CD4-positive, alpha-beta T cell treated with Interferon gamma for 1 hour (primary cell): Measurements from ENCODE around the gene NUP98.
"Not testable (repeated sequence)": the region's sequence is repeated elsewhere in the genome, so short reads cannot be mapped to it uniquely, and the experiment has no call there.

Experiments
- DNase-seq: peaks from one replicate; pipeline ENCODE4 v3.0.0-alpha.2; 2020

NUP98 gene

DNA sequence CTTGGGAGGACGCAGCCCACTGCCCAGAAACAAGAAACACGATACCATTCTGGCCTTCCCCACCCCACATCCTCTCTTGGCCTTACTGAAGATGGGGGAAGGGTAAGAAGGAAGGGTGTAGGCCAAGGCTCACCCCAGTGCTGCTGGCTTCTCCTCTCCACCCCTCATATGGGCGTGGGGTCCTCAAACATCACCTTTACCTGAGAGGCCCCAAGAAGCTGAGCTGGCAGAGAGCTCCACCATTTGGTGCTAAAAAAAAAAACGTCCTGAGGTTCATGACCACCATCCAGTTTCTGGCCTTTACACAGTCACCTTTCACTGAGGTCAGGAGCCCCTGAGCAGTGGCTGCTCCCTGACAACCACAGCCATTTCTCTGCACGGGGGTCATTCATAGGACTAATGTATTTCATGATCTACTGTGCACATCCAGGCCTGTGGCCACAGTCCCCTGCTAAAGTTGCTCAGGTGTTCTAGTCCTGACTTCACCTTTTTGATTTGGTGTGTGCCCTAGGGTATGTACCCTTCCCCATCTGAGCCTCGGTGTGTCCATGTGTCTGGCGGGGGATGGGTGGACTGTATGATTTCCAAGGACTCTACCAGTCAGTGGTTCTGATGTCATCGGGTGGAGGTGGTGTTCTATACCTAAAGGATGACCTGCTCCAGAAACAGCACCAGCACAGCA is 28.3 kb upstream of the NUP98 start:
- no peak for DNase-seq

DNA sequence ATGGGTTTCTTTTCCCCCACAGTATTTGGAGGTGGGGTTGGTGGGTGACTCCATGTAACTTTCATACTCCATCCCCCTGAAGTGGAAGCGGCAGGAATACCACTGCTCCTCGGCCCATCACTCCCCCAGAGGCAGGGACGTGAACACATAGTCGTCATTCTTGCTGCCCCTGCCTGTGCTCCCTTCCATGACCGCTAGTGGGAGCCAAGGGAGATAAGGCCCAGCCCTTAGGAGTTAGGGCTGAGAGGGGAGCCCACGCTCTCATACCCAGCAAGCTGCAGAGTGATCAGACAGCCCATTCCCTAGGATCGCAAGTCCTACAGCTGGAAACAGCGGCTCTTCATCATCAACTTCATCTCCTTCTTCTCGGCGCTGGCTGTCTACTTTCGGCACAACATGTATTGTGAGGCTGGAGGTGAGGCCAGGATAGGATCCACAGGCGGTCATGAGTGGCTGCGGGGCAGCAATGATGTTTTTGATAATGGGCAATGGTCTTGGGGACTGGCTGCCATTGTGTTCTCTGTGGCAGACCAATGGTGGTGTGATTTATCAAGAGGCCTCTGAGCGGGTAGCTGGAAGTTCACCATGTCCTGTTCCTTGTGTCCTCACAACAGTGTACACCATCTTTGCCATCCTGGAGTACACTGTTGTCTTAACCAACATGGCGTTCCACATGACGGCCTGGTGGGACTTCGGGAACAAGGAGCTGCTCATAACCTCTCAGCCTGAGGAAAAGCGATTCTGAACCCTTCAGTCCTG is 27.5 kb upstream of the NUP98 start:
- DNase-seq = peak; percentile 81

DNA sequence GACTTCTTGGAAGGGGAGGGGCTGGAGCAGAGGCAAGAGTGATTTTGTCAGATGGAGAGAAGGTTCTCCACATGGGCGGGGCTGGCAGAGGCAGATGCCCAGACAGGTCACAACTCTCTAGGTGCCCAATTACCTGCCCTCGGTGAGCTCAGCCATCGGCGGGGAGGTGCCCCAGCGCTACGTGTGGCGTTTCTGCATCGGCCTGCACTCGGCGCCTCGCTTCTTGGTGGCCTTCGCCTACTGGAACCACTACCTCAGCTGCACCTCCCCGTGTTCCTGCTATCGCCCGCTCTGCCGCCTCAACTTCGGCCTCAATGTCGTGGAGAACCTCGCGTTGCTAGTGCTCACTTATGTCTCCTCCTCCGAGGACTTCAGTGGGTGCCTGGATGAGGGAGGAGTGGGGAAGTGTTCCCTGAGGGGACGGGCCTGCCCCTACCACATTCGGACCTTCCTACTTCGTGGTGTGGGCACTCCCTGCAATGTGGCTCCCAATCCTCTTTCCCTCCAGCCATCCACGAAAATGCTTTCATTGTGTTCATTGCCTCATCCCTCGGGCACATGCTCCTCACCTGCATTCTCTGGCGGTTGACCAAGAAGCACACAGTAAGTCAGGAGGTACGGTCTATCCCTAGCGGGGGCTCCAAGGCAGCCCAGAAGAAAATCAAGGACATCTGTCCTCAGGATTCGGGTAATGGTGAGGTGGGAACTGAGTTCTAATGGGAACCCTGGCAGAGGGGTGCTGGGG is 26.6 kb upstream of the NUP98 start:
- DNase-seq = no peak

DNA sequence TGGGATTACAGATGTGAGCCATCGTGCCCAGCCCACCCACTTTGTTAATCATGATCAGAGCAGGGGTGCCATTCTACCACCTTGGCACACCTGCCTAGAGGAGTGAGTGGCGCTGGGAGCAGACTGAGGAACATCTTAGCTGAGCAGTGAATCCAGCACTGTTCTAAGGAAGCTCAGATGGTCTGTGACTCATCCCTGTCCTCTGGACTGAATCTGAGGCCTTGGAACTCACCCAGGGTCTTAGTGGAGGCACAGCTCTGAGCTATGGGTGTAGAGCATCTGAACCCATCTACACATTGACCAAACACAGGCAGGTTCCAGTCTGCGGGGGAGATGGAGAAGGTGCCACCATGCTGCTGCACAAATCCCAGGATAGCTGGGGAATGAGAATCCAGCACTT is 25.9 kb upstream of the NUP98 start:
- DNase-seq = no peak

DNA sequence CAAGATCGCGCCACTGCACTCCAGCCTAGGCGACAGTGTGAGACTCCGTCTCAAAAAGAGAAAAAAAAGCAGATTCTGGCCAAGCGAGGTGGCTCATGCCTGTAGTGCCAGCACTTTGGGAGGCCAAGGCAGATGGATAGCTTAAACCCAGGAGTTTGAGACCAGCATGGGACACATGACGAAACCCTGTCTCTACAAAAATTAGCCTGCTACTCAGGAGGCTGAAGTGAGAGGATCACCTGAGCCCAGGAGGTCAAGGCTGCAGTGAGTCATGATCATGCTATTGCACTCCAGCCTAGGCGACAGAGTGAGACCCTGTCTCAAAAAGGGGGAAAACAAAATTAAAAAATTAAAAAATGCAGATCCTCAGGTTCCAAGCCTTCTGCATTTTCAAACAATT is 25.0 kb upstream of the NUP98 start:
- no peak for DNase-seq

DNA sequence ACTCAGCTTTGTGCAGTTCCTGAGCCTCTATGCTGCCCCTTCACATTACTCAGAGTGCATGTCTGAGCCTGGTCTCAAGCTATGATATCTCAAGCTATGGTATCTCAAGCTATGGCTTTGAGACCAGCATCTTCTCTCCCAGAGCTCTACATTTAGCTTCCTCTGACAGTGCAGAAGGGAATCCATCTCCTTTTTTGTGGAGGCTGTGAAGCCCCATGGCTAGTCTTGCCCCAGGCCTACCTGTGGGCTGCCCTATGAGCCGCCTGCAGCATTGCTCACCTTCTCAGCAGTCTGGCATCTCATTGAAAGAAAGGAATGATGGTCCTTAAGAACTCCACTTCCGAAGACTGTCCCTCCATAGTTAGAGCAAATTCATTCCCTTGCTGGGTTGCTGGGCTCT is 23.6 kb upstream of the NUP98 start:
- DNase-seq = no peak

DNA sequence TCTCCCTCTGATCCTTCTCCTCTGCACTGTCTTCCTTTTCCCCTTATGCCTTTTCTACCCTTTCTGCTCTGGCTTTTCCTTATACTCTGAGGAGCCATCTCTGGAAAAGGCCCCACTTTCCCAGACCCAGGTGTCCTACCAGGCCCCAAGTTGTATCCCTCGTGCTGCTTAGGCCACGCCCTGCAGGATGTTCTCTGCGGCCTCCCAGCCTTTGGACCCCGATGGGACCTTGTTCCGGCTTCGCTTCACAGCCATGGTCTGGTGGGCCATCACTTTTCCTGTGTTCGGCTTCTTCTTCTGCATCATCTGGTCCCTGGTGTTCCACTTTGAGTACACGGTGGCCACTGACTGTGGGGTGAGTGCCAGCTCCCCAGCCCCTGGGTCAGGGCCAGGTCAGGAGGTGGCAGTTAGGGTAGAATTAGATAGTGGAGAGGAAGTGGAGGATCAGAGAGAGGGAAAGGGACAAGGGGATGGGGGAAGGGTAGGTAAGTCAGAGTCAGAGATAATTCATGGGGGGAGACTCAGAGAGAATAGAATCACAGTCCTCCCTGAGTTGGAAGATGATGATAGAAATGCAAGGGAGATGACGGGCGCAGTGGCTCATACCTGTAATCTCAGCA is 19.9 kb upstream of the NUP98 start:
- no peak for DNase-seq

DNA sequence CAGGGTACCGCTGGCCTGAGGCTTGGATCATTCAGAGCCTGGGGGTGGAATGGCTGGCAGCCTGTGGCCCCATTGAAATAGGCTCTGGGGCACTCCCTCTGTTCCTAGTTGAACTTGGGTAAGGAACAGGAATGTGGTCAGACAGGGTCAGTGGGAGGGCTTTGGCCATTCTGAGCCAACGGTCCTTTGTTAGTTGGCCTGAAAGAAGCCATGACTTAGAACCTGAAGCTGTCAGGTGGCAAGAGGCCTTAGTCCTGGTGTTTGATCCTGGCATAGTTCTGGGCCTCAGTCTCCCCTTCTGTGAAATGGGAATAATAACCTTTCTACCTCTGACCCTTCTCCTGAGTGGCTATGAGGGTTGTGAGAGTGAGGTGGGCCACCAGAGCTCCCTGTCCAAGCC is 19.3 kb upstream of the NUP98 start:
- no peak for DNase-seq

DNA sequence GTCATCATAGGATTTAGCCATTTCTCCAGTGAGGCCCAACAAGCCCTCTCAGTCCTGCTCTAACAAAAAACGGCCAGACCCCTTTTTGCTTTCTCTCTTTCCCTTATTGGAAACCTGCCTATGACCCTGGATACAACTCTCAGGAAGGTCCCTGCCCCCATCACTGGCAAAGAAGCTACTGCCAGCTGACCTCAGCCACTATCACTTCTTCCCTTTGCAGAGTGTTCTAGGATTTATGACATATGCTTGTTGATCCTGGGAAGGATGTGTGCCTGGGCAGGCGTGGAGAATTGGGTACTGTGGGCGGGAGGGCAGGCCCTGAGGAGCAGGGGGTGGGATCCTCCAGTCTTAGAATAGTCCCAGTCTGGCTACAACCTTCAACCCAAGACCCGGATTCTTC is 18.5 kb upstream of the NUP98 start:
- no peak for DNase-seq

DNA sequence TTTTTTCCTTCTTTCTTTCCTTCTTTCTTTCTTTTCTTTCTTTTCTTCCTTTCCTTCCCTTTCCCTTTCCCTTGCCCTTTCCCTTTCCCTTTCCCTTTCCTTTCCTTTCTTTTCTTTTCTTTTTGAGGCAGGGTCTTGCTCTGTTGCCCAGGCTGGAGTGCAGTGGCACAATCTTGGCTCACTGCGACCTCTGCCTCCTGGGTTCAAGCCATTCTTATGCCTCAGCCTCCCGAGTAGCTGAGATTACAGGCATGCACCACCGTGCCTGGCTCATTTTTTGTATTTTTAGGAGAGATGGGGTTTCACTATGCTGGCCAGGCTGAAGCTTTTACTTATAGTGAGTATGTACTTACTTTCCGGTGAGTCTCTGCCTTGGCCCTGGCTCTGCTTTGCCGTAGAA is 17.5 kb upstream of the NUP98 start:
- DNase-seq = not testable (repeated sequence)

DNA sequence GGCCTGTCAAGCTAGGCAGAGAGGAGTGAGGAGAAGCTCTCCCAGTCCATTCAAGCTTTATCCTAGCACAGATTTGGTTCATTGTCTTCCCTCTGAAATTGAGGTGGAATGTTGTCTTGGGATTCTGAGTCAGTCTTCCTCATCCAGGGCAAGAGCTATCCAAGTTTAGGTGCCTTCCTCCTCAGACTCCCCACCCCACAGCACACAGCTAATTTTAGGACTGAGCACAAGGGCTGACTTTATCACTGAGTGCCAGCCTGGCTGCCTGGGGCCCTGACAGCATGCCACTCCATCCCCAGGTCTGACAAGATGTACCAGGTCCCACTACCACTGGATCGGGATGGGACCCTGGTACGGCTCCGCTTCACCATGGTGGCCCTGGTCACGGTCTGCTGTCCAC is 13.6 kb upstream of the NUP98 start:
- no peak for DNase-seq

DNA sequence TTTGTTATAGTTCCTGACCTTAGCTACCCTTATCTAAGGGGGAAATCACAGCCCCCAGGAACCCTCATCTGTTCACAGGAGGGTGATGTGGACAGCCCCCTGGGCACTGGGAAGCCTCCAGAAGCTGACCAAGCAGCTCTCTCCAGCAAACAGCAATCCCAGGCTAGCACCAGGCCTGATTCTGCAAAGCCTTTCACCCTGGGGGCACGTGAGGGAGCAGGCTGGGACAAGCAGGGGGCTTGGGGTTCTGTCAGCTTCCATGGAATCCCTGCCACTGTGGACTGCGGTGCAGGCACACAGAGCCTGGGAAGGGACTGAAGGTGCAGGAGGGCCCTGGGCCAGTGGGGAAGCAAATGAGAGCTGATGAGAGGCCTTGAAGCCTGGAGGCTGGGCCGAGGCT is 13.1 kb upstream of the NUP98 start:
- no peak for DNase-seq

DNA sequence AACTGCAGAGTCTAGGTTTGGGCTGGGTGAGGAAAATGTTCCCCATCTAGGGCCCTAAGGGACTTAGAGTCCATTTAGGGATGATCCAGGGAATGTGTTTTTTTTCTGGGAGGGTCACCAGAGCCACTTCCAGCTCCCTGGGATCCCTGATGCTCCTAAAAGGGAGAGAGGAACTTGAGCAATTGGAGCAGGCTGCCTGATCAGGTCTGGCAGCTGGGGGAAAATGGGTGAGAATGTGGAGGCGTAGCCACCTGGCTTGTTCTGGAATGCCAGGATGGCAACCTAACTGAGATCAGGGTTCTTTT is 12.2 kb upstream of the NUP98 start:
- no peak for DNase-seq

DNA sequence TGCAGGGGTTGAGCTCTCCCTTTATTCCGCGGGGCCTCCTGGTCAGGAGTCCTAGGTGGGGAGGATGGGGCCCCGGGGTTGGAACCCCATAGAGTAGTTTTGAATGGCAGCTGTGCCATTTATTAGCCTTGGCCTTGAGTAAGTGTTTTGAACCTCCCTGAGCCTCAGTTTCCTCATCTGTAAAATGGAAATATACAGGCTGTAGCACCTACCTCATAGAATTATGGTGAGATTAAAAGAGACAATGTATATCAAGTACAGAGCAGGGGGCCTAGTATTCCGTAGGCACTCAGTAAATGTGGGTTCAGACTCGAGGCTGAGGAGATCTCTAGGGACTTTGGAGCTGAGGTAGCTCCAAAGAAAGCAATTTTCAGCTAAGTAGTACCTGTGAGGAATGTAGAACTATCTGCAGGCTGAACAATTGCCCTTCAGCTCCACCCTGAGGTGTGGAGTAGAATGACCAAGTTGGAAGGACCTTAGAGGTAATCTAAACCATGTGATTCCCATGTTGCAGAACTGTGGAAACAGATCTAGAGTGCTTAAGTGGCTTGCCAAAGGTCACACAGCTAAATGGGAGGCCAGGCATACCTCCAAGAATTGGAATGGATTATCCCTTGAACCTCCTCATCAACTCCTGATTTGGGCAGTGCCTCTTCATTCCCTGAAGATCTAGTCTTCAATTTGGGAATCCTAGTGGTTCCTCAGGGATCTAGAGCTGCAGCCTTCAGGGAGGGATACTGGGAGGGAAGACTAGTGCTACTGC is 11.7 kb upstream of the NUP98 start:
- DNase-seq = peak; percentile 52

DNA sequence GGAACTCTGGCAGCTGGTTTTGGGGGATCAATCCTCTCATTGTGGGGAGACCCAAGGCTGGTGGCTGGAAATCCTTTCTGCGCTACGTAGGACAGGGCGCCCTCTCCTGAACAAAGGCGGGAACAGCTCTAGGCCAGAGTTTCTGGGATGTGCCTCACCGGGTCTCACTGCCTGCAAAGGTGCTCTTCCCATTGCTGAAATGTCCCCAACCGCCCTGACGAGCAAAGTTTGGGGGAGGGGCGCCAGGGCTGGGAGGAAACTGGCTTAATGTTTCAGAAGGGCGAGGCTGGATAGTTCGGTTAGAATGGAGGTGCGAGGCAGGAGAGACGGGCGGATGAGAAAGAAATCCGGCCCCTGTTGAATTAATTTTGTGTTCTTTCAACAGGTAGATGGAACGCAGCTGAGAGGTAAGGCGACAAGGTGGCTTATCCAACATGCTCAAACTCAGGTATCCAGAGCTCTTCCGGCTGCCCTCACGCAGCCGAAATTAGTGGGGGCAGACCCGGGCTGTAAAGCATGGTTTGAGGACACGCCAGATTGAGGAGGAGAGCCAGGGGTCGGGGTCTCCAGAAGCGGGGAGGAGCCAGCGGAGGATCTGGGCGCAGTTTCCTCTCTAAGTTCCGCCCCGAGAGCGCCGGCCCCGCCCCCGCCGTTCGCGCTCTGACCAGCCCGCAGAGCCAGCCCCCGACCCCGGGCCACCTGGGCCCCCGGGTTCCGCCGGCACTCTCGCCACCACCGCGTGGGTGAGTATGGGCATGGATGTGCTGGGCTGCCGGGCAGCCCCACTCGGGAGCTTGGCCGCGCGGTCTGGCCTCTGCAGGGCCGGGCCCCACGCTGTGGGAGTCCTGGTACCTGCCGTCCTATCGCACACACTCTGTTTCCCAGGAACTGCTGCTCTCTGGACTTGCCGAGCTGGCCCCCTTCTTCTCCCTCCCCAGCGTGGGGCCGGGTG is 10.8 kb upstream of the NUP98 start, which contains the start of gene PGAP2:
Gene PGAP2, plus strand, starts transcription at position 652 of the 952 bp plus-strand sequence. CDS start 2,700 bp downstream, outside the sequence.
- DNase-seq = peak; percentile 53

DNA sequence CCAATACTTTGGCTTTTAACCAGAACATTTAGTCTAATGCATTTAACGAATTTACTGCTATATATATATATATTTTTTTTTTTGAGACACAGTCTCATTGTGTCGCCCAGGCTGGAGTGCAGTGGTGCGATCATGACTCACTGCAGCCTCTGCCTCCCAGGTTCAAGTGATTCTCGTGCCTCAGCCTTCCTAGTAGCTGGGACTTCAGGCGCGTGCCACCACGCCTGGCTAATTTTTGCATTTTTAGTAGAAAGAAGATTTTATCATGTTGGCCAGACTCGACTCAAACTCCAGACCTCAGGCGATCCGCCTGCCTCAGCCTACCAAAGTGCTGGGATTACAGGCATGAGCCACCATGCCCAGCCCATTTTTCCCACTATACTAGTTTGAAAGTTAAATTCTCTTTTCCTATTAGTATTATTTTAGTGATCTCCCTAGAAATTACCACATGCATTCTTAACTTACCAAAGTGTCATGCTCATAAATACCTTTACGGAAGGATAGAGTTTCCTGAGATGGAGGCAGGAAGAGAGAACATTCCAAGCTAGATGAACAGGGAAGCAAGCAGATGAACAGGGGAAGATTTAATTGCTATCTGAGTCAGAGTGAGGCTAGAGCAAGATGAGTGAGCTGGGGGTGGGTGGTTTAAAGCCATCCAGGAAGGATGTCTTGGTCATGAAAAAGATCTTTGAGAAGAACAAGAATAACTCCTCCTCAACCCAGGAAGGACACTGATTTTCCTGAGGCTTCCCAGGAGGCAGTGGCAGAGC is 6.6 kb upstream of the NUP98 start:
- no peak for DNase-seq

DNA sequence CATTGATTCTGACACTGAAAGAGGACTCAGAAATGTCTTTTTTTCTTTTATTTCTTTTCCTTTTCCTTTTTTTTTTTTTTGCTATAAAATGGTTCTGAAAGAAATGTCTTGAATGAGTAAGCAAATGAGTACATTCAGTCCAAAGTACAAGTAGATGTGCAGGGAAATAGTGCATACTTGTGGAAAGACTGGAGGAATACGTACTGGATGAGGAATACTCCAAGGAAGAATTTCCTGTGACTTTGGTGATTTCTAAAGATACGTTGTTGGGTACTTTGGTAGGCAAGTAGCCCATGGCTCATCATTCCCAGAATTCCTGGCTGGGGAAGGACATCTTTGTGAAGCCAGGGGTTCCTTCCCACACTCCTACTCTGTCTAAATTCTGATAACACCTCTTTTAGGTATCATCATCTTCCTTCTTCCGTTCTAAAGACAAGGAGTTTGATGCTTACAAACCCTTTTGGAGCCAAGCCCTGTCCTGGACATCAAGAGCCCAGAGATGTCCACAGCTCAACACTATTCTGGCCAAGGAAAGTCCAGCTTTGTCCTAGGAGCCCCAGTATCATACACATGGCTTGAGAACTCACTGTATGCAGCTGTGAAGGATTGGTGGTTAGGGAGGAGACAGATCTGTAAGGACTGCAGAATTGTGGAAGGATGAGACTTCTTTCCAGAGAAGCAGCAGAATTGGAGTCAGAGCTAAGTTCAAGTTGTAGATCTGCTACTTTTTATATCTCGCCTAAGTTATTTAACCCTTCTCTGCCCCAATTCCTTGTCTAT is 4.8 kb upstream of the NUP98 start:
- no peak for DNase-seq

DNA sequence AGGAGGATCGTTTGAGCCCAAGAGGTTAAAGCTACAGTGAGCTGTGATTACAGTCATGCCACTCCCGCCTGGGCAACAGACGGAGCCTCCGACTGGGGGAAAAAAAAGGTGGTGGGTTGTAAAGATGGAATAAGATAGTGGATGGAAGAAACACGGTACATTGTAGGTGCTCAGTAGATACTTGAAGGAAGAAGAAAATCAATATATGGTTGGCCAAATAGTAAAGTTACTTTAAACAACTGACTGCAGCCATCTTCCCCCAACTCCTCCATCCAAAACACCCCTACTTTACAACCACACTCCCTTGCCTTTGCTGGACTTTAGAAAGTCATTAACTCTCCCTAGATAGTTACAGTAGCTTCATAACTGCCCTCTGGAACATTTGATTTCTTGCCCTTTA is 2.5 kb upstream of the NUP98 start:
- no peak for DNase-seq

DNA sequence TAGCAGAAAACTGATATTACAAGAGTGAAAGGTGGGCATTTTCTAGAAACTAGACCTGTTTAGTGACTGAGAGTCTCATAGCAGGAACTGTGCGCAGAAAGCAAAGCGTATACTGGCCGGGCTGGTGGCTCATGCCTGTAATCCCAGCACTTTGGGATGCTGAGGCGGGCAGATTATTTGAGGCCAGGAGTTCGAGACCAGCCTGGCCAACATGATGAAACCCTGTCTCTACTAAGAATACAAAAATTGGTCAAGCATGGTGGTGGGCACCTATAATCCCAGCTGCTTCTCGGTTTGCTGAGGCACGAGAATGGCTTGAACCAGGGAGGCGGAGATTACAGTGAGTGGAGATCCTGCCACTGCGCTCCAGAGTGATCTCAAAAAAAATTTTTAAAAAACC is 1.8 kb upstream of the NUP98 start:
- no peak for DNase-seq

DNA sequence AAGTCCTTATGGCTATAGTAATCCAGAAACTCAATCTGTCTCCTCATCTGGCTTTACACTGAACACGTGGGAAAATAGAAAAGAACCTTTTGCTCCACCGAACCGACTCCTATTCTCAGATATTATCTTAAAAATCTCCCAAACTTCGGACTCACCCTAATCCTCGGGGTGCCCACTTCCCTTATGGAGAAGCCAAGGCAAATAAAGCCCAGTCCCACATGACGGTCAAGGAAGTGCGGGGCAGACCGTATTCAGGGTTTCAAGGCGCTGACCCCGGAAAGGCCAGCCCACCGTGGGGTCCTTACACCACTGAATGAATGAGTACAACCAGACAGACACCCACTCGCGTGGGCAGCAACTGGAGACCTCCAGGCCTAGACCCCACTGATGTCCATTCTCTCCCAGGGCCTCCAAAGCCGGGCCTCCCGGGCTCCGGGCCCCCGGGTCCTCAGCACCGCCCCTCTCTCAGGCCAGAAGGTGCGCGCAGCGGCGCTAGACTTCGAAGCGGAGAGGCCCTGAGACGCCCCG is 489 bp downstream of the NUP98 start:
- no peak for DNase-seq
